ENCODE results near the gene HPCAL1.

The HPCAL1 gene

GRCh38 chr2:10408649-10409579, 106.2 kb downstream of the HPCAL1 start:
- DNase-seq = peak; percentile 52

GRCh38 chr2:10410001-10410822, 107.5 kb downstream of the HPCAL1 start:
- peak; percentile 88 for DNase-seq

- no peak for DNase-seq
Observed at GRCh38 chr2:10410823-10411437, 108.2 kb downstream of the HPCAL1 start.

- no peak for DNase-seq
Observed at GRCh38 chr2:10411557-10411956, 108.9 kb downstream of the HPCAL1 start.

- DNase-seq = no peak
Observed at GRCh38 chr2:10412380-10412779, 109.7 kb downstream of the HPCAL1 start.

- no peak for DNase-seq
Observed at GRCh38 chr2:10413503-10413902, 110.8 kb downstream of the HPCAL1 start.

- no peak for DNase-seq
Observed at GRCh38 chr2:10413991-10414451, 111.3 kb downstream of the HPCAL1 start.

- no peak for DNase-seq
Observed at GRCh38 chr2:10414591-10414990, 111.9 kb downstream of the HPCAL1 start.

GRCh38 chr2:10415048-10415447, 112.3 kb downstream of the HPCAL1 start:
- DNase-seq = no peak

GRCh38 chr2:10415640-10416039, 112.9 kb downstream of the HPCAL1 start:
- no peak for DNase-seq

- no peak for DNase-seq
Observed at GRCh38 chr2:10417551-10418335, 115.0 kb downstream of the HPCAL1 start.

- no peak for DNase-seq
Observed at GRCh38 chr2:10419553-10420257, 117.0 kb downstream of the HPCAL1 start.

- no peak for DNase-seq
Observed at GRCh38 chr2:10422251-10422650, 119.5 kb downstream of the HPCAL1 start.

GRCh38 chr2:10422732-10423399, 120.2 kb downstream of the HPCAL1 start:
- no peak for DNase-seq

- DNase-seq = no peak
Observed at GRCh38 chr2:10423400-10423774, 120.7 kb downstream of the HPCAL1 start.

GRCh38 chr2:10424051-10424450, 121.3 kb downstream of the HPCAL1 start:
- DNase-seq = no peak

- no peak for DNase-seq
Observed at GRCh38 chr2:10424916-10425505, 122.3 kb downstream of the HPCAL1 start.

GRCh38 chr2:10425699-10426098, 123.0 kb downstream of the HPCAL1 start:
- no peak for DNase-seq

GRCh38 chr2:10426726-10427617, 124.3 kb downstream of the HPCAL1 start:
- no peak for DNase-seq

- no peak for DNase-seq
Observed at GRCh38 chr2:10427618-10427949, 124.9 kb downstream of the HPCAL1 start.

Data from GF-D8 (cell line).